GM12873 (cell line): ENCODE measurements around the gene KIF23.

Source experiments
- CTCF ChIP-seq: IDR thresholded peaks from 2 replicates; pipeline ENCODE4 v1.5.1; 2012; ENCODE audit warnings: low read depth, mild to moderate bottlenecking, moderate library complexity, low read length, control low read depth; ENCODE audit not compliant: insufficient read depth; ENCODE audit errors: missing control alignments

Gene KIF23

GRCh38 chr15:69478259-69478781 lies 64.2 kb downstream of the KIF23 start:
- peak; percentile 91 for TF ChIP-seq CTCF

DNA sequence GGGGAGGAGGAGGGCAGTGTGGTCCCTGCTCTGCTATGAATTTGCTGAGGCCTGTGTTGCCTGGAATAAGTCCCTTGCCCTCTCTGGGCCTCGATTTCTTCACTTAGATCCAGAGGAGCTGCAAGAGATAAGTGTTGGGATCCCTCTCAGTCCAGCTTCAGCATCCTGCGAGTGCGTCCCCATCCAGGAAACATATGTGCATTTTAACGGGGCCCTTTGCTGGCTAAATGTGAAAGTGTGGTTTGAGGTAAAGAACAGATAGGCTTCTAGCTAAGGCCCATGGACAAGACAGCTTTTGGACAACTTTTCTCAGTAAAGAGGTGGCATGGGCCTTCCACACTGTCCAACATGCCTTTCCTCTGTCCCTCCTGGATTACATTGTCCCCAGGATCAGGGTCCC lies 64.9 kb downstream of the KIF23 start:
- no peak for TF ChIP-seq CTCF

GRCh38 chr15:69479971-69480370 lies 65.8 kb downstream of the KIF23 start:
- no peak for TF ChIP-seq CTCF

DNA sequence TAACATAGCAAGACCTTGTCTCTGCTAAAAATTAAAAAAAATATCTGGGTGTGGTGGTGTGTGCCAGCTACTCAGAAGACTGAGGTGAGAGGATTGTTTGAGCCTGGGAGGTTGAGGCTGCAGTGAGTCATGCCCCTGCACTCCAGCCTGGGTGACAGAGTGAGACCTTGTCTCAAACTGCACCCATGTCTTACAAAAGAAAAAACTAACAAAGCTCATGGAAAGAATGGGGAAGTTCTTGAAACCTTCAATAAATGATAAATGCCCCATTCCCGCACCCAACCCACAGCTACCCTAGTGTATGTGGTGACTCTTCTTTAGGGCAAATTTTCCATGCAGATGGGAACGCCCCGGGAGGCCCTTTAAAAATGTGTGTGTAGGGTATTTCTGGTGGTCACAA lies 66.8 kb downstream of the KIF23 start:
- TF ChIP-seq CTCF, result no peak

GRCh38 chr15:69482686-69483256 lies 68.6 kb downstream of the KIF23 start:
- TF ChIP-seq CTCF, result no peak

- no peak for TF ChIP-seq CTCF
Observed at GRCh38 chr15:69484837-69485236, 70.7 kb downstream of the KIF23 start.

GRCh38 chr15:69486481-69487110 lies 72.4 kb downstream of the KIF23 start:
- no peak for TF ChIP-seq CTCF
